Islet of Langerhans (tissue), 1 donor: Measurements from ENCODE around the gene HSF2.
A peak's percentile ranks its signal among the peaks of the same experiment; 100 is the strongest.
"Not testable (repeated sequence)": the region's sequence is repeated elsewhere in the genome, so short reads cannot be mapped to it uniquely, and the experiment has no call there.

Experiments used
- FAIRE-seq: peaks from one replicate; lab custom pipeline; 2011; peaks lifted over from hg19 to GRCh38; lab: Jason Lieb, UNC

The HSF2 gene

GRCh38 chr6:122454673-122455072, 55.2 kb downstream of the HSF2 start:
- FAIRE-seq = no peak

DNA sequence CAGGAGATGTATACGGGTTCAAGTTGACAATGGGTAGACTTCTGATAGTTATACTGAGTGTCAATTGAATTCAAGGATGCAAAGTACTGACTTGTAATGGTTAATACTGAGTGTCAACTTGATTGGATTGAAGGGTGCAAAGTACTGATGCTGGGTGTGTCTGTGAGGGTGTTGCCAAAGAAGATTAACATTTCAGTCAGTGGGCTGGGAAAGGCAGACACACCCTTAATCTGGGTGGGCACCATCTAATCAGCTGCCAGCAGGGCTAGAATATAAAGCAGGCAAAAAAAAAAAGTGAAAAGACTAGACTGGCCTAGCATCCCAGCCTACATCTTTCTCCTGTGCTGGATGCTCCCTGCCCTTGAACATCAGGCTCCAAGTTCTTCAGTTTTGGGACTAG, 55.7 kb downstream of the HSF2 start:
- FAIRE-seq = not testable (repeated sequence)

DNA sequence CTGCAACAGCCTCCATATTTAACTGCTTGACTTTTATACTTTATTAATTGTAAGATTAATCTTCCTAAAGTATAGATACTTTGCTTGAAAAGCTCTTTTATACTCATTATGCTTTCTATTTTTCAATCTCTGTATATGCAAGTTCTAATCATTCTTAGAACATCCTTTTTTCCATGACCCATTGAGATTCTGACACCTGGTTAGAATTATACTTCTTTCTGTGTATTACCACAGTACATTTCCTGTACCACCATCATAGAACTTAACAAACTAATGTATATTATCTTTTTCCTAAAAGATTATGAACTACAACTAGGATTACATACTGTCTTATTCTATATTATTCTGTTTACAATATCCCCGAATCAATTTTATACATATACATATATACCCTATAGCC, 58.6 kb downstream of the HSF2 start:
- FAIRE-seq = peak; percentile 91

DNA sequence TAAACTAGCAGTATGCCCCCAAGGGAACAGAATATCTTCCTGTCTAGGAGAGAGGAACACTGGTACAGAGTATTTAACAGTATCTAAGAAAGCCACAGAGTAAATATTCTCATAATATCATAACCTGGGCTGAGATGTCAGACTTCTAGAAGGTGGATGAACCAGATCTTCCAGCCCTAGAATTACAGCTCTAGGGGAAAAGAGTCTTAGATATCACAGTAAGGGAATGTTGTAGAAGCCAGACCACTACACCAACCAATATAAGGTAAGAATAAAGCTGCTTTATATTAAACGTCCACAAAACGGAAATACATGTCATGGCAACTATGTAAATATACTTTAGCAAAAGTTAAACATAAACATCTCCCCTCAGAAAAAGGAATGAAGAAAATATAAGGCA, 59.8 kb downstream of the HSF2 start:
- peak; percentile 27 for FAIRE-seq

- peak; percentile 76 for FAIRE-seq
Measured at GRCh38 chr6:122459865-122460416, 60.5 kb downstream of the HSF2 start.

- FAIRE-seq = peak; percentile 68
Measured at GRCh38 chr6:122461885-122462284, 62.4 kb downstream of the HSF2 start.

GRCh38 chr6:122471107-122472021, 71.9 kb downstream of the HSF2 start, which contains the start of gene SERINC1:
TSS of gene SERINC1 (minus strand) at chr6:122471807. CDS start at chr6:122471737, 70 bp downstream.
- FAIRE-seq = peak; percentile 97

DNA sequence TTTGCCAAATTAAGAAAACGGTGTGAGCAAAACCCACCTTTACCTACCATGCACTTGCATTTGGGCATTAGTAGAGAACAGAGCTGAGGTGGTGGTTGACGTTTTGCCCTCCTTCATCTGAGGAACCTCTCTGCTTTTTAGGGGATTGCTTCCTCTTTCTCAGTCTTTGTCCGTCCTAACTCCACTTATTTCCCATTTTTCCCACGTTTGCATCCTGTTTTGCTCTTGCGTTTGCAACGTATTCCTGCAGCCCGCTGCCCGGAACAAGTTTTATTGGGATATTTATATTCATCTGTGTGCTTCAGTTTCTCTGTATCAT, 72.5 kb downstream of the HSF2 start:
- FAIRE-seq = peak; percentile 41

GRCh38 chr6:122476131-122476530, 76.7 kb downstream of the HSF2 start:
- FAIRE-seq = peak; percentile 71

- no peak for FAIRE-seq
Measured at GRCh38 chr6:122482750-122483080, 83.3 kb downstream of the HSF2 start.
